Measurements from ENCODE around the gene ADI1. TPM values are rescaled to one million over a fixed set of nuclear protein-coding genes. Genes with fewer than 3 reads are reported as not detected.

The ADI1 gene, protein sequence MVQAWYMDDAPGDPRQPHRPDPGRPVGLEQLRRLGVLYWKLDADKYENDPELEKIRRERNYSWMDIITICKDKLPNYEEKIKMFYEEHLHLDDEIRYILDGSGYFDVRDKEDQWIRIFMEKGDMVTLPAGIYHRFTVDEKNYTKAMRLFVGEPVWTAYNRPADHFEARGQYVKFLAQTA
- total RNA-seq: 135 TPM
- long read RNA-seq, transcript ADI1-201 (4 exons, 2,391 nt): major isoform, 361 of 372 reads
- long read RNA-seq, partial matches to known transcripts: 5 of 372 reads
- long read RNA-seq, other reads (novel, unspliced or antisense): 6 of 372 reads

GRCh38 chr2:3519255-3520205 lies at the start of gene ADI1:
Gene ADI1 (minus strand): TSS chr2:3519531. CDS start chr2:3519487, 44 bp downstream.
- DNase-seq (ENCODE audit: low spot score): peak; percentile 91
- intact Hi-C loops (cut with DNase I): loop anchor here (1.0 to 5.0 kb wide), 3 partner anchors 39 to 58 kb away; partner anchors contain the start of genes RNASEH1 and RPS7

DNA sequence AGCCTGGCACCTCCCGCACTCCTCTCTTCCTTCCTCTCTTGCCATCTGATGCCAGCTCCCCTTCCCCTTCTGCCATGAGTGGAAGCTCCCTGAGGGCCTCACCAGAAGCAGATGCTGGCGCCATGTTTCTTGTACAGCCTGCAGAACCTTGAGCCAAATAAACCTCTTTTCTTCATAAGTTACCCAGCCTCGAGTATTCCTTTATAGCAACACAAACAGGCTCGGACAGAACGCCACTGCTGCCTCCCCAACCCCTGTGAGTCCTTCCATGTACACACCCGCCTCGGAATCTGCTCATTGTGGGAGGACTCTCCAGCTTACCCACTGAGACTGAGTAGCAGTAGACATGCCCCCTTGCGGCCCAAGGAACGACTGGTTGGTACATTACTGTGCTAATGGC lies 47.5 kb upstream of the ADI1 start:
- DNase-seq (ENCODE audit: low spot score): no peak
- intact Hi-C loops (cut with DNase I): no loop called here

DNA sequence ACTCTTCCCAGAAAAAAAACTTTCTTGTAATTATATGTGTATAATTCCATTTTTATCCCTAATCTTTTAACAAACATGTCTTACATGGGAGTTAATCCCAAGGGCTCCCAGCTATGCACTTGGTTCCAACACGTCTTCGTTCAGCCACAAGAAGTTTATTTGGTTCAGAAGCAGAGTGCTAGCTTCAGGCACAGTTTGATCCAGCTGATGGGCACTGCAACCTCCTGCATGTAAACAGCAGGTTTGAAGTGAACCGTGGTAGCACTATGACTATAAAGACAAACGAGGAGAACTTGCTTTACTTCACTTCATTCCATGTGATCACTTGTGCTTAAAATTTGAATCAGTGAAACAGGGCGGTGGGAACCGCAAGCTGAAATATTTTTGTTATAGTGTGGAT lies 45.8 kb upstream of the ADI1 start:
- intact Hi-C loops (cut with DNase I): no loop called here
- DNase-seq (ENCODE audit: low spot score): no peak

- DNase-seq (ENCODE audit: low spot score): no peak
- intact Hi-C loops (cut with DNase I): no loop called here
Measured at GRCh38 chr2:3563521-3563976, 44.2 kb upstream of the ADI1 start.

DNA sequence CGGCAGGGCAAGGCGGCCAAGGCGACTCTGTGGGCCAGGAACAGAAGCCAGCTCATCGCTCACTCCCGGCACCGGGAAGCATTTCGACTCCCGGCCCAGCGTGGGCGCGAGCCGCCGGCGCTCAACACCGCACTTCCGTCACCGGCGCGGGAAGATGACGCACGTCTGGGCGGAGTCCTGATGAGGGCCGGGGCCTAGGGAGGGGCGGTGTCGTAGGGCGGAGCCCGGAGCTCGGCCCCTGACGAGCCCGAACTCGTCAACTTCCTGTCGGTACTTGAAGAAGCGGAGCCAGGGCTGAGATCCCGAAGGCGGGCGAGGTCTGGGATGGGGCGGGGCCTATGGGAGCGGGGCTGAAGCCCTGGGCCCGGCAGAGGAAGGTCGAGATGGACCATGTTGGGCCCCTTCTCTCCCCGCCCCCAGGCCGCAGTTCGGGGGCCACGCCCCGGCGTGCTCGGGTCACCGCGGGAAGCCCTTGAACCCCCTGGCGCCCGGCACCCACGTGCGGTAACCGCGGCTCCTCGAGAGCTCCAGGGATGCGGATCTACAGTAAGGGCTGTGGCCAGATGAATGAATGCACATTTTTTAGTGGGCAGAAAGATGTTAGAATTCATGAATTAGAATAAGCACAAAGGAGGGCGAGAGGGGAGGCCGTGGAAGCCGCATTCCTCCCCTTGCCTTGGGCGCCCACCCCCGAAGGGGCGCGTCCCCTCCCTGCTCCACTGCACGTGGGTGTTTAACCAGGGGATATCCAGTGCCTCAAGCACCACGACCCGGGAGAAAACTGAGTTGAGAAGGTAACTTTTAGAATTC lies 39.1 kb upstream of the ADI1 start, which contains the start of gene RNASEH1:
Gene RNASEH1 (minus strand): TSS at position 129 of the 810 bp plus-strand sequence. CDS start 73 bp downstream, at position 56.
- intact Hi-C loops (cut with DNase I): loop anchor here (1.0 kb wide), 3 partner anchors 17 to 179 kb away; partner anchors contain the start of genes ADI1, RPS7 and TRAPPC12
- DNase-seq (ENCODE audit: low spot score): peak; percentile 100

DNA sequence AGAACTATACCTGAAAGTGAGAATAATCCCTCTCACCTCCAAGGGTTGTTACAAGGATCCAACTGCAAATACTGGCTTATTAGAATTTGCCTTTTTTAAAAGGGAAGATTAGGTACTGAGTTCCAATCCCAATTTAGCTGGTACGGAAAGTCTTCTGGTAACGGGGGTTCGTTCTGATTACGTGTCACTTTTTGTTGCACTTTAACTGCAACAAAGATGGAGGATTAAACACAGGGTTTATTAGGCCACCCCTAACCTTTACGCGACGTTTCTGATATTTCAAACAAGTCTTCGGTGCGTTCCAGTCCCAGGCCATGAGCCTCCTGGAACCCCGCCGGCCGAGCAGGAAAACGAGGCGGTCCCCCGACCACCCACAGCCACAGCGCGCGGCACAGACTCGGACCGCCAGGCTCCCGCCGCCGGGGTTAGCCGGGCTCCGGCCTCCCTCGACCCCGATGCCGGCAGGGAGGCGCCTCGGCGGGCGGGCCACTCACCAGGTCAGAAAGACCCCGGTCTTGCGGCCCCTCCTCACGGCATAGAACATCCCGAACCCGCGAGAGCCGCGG lies 38.4 kb upstream of the ADI1 start:
- no peak for DNase-seq (ENCODE audit: low spot score)
- intact Hi-C loops (cut with DNase I): loop anchor here (1.0 kb wide), 3 partner anchors 18 to 178 kb away; partner anchors contain the start of genes ADI1, RPS7 and TRAPPC12

GRCh38 chr2:3553946-3554345 lies 34.6 kb upstream of the ADI1 start:
- intact Hi-C loops (cut with DNase I): no loop called here

DNA sequence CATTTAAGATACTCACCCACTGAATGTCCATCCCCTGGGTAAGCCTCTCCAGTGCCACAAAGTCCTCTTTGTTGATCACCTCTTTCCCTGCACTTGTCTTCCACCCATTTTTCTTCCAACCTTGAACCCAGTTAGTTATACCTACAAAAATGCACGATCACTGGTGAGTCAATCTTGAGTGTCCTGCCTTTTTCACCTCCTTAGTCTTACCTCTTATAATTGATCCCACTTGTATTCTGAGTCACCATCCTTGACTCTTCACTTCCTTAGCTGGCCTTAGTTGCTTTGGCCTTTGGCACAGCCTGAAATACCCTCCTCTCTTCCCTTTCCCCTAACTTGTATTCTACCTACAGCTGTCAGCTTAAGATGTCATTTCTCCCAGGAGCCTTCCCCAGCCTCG lies 28.6 kb upstream of the ADI1 start:
- no peak for DNase-seq (ENCODE audit: low spot score)
- intact Hi-C loops (cut with DNase I): no loop called here

More at GRCh38 chr2:3553946-3554345, 34.6 kb upstream of the ADI1 start:
- DNase-seq (ENCODE audit: low spot score): no peak

GRCh38 chr2:3545788-3546478 lies 26.6 kb upstream of the ADI1 start:
- intact Hi-C loops (cut with DNase I): no loop called here

DNA sequence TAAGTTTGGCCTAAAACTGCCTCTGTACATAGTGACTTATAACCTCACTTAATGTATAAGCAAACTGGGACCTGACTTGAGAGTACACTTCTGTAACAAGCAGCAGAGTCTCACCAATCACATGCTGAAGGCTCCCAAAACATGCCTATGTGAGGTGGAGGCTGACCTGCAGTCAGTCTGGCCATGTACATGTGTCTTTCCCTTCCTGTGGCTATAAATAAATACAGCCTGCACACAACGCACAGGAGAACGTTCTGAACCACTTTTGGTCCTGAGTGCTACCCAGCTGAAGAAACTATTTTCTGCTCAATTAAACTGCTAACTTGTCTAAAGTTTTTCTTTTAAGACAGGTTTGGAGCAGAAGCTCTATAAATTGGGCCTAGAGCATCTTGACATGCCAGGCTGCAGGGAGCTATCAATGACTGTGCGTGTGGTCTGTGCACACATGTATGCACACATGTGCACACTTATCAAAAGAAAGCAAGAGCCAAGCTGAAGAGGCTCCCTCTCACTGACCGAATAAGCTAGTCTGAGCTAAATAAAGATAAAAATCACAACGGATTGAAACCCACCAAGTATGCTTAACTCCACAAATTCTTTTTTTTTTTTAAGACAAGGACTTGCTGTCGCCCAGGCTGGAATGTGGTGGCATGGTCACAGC lies 23.8 kb upstream of the ADI1 start:
- intact Hi-C loops (cut with DNase I): no loop called here
- DNase-seq (ENCODE audit: low spot score): no peak

More at GRCh38 chr2:3545788-3546478, 26.6 kb upstream of the ADI1 start:
- no peak for DNase-seq (ENCODE audit: low spot score)

- no peak for DNase-seq (ENCODE audit: low spot score)
- intact Hi-C loops (cut with DNase I): no loop called here
Measured at GRCh38 chr2:3542107-3542506, 22.8 kb upstream of the ADI1 start.

GRCh38 chr2:3539836-3540235 lies 20.5 kb upstream of the ADI1 start:
- intact Hi-C loops (cut with DNase I): loop anchor here (5.0 kb wide), 1 partner anchor 68 kb away; no protein-coding TSS in a partner anchor
- DNase-seq (ENCODE audit: low spot score): no peak

DNA sequence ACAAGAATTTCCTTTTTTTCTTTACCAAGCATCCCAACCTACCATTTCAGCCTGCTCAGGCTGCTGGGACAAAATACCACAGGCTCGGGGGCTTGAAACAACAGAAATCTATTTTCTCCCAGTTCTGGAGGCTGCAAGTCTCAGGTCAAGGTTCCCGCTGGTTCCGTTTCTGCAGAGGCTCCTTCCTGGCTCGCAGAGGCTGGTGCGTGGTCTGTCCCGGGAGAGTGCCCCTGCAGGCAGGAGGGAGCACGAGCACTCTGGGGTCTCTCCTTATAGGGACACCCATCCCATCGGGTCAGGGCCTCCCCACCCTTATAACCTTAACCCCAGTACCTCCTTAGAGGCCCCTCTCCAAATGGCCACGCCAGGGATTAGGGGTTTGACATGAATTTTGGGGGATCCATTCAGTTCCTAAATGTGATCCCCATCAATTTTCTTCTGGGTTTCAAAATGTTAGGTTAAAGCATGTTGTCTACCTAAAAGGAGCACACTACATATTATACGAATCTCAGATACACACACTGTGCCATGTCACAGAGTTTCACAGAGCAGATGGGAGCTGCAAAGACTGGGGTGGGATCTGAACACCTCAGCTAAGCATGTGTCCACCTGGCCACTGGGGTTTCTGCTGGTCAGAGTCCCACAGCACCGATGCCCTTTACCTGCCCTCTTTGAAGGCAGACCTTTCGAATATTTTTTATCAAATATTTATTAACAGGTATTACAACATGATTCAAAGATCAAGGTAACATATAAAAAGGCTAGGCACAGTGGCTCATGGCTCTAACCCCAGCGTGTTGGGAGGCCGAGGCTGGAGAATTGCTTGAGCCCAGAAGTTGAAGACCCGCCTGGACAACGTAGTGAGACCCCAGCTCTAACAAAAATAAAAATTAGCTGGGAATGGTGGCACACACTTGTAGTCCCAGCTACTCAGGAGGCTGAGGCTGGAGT lies 17.6 kb upstream of the ADI1 start:
- no peak for DNase-seq (ENCODE audit: low spot score)
- intact Hi-C loops (cut with DNase I): loop anchor here (5.0 kb wide), 1 partner anchor 65 kb away; no protein-coding TSS in a partner anchor

- DNase-seq (ENCODE audit: low spot score): peak; percentile 82
- intact Hi-C loops (cut with DNase I): loop anchor here (5.0 kb wide), 1 partner anchor 64 kb away; no protein-coding TSS in a partner anchor
Measured at GRCh38 chr2:3535794-3536681, 16.7 kb upstream of the ADI1 start.

GRCh38 chr2:3535467-3535793 lies 16.1 kb upstream of the ADI1 start:
- intact Hi-C loops (cut with DNase I): loop anchor here (5.0 kb wide), 1 partner anchor 63 kb away; no protein-coding TSS in a partner anchor
- DNase-seq (ENCODE audit: low spot score): no peak

Measured in cardiac septum (tissue), 1 donor.